Fibroblast of lung (primary cell): Measurements from ENCODE around the gene PDE2A.

Source experiments
- EZH2 ChIP-seq: IDR thresholded peaks from 2 replicates; pipeline ENCODE4 v1.5.1; 2012; ENCODE audit warnings: low read length, control low read depth, mild to moderate bottlenecking; ENCODE audit errors: missing control alignments
- TF ChIP-seq, protein P1 (sequence below), 2 donors: IDR thresholded peaks in 1 of 2; conservative IDR thresholded peaks in 1 of 2; 1 replicate in 1 of 2; 2 replicates in 1 of 2; pipeline ENCODE4 v1.5.1; 2011 to 2012; ENCODE audit warnings: low read length in 2 of 2, control low read depth in 1 of 2, inconsistent platforms in 1 of 2, low read depth in 1 of 2, mild to moderate bottlenecking in 1 of 2

GRCh38 chr11:72704783-72705265 is 30.6 kb upstream of the PDE2A start:
- TF ChIP-seq, protein P1, sequence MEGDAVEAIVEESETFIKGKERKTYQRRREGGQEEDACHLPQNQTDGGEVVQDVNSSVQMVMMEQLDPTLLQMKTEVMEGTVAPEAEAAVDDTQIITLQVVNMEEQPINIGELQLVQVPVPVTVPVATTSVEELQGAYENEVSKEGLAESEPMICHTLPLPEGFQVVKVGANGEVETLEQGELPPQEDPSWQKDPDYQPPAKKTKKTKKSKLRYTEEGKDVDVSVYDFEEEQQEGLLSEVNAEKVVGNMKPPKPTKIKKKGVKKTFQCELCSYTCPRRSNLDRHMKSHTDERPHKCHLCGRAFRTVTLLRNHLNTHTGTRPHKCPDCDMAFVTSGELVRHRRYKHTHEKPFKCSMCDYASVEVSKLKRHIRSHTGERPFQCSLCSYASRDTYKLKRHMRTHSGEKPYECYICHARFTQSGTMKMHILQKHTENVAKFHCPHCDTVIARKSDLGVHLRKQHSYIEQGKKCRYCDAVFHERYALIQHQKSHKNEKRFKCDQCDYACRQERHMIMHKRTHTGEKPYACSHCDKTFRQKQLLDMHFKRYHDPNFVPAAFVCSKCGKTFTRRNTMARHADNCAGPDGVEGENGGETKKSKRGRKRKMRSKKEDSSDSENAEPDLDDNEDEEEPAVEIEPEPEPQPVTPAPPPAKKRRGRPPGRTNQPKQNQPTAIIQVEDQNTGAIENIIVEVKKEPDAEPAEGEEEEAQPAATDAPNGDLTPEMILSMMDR (conservative IDR thresholded peaks at IDR 0.05 in 1 of 2, IDR thresholded peaks at IDR 0.05 in 1 of 2; ENCODE audit: low read depth in 1 of 2, low read length in 2 of 2): no peak
- TF ChIP-seq EZH2: no peak
